H1 (cell line): ENCODE measurements around the gene RSPO3. TPM values are rescaled to one million over a fixed set of nuclear protein-coding genes. Genes with fewer than 3 reads are reported as not detected.

Experiments
- CTCF ChIA-PET: fragments of 300-600 bp; sonication (Branson Sonifier 250); formaldehyde crosslinking; loops from one replicate; lab custom pipeline; 2021; ENCODE audit not compliant: partially characterized antibody; lab: Charles Lee
- POLR2A ChIA-PET: fragments of 300-600 bp; sonication (Branson Sonifier 250); formaldehyde crosslinking; loops from one replicate; lab custom pipeline; 2021; ENCODE audit warnings: inconsistent platforms; ENCODE audit not compliant: partially characterized antibody; lab: Charles Lee
- DNase-seq, 2 experiments: peaks; one replicate each; pipeline versions ENCODE4 v3.0.0 to v3.0.0-alpha.2; 2010 to 2022; ENCODE audit warnings: low spot score in 2 of 2, low read depth in 1 of 2, mixed read lengths in 1 of 2
- FAIRE-seq: peaks from 2 replicates; lab custom pipeline; 2011; peaks lifted over from hg19 to GRCh38; lab: Jason Lieb, UNC
- H2AFZ ChIP-seq: 2 replicates; pipeline ENCODE4 v1.8.1; 2012; ENCODE audit warnings: low read length, inconsistent platforms
- H2AK5ac ChIP-seq: 2 replicates; pipeline ENCODE4 v1.6.1; 2013; ENCODE audit warnings: low read depth, low read length
- H2BK120ac ChIP-seq: replicated peaks from 2 replicates; pipeline ENCODE3; 2013; ENCODE audit warnings: low read depth, low read length, inconsistent platforms
- H2BK12ac ChIP-seq: 2 replicates; pipeline ENCODE4 v1.6.1; 2013; ENCODE audit warnings: low read depth, low read length
- H2BK15ac ChIP-seq: 2 replicates; pipeline ENCODE4 v1.6.1; 2013; ENCODE audit warnings: low read length
- H2BK20ac ChIP-seq: 2 replicates; pipeline ENCODE4 v1.6.1; 2013; ENCODE audit warnings: low read length
- H2BK5ac ChIP-seq: 2 replicates; pipeline ENCODE4 v1.6.1; 2013; ENCODE audit warnings: low read depth, low read length
- H3K14ac ChIP-seq: 2 replicates; pipeline ENCODE4 v1.6.1; 2013; ENCODE audit warnings: inconsistent platforms; ENCODE audit not compliant: insufficient read length
- H3K18ac ChIP-seq: 2 replicates; pipeline ENCODE4 v1.6.1; 2013; ENCODE audit warnings: low read length; ENCODE audit errors: extremely low read depth
- H3K23ac ChIP-seq: 2 replicates; pipeline ENCODE4 v1.6.1; 2013; ENCODE audit warnings: inconsistent platforms; ENCODE audit not compliant: insufficient read length
- H3K23me2 ChIP-seq: 2 replicates; pipeline ENCODE4 v1.6.1; 2013; ENCODE audit warnings: low read depth, low read length
- H3K27ac ChIP-seq: 2 replicates; pipeline ENCODE4 v1.6.1; 2011; ENCODE audit warnings: low read depth, low read length, inconsistent platforms
- H3K27me3 ChIP-seq, 4 experiments: replicated peaks in 1 of 4; 1 replicate in 1 of 4; 2 replicates in 3 of 4; pipeline versions ENCODE4 v1.6.1 to v1.8.1; 2011 to 2013; ENCODE audit warnings: low read length in 3 of 4, mild to moderate bottlenecking in 3 of 4, inconsistent platforms in 2 of 4, mixed read lengths in 2 of 4, moderate library complexity in 1 of 4; ENCODE audit not compliant: control insufficient read depth in 3 of 4, insufficient read depth in 3 of 4; ENCODE audit errors: extremely low read depth in 1 of 4
- H3K36me3 ChIP-seq, 4 experiments: 2 replicates each; pipeline versions ENCODE4 v1.6.1 to v1.8.1; 2011 to 2013; ENCODE audit warnings: mild to moderate bottlenecking in 4 of 4, low read length in 3 of 4, moderate library complexity in 2 of 4, control low read depth in 1 of 4, inconsistent platforms in 1 of 4; ENCODE audit not compliant: insufficient read depth in 4 of 4, control insufficient read depth in 2 of 4
- H3K4ac ChIP-seq: replicated peaks from 2 replicates; pipeline ENCODE3; 2013; ENCODE audit warnings: low read length, low read depth, mixed read lengths, inconsistent platforms; ENCODE audit not compliant: insufficient read length
- H3K4me1 ChIP-seq, 4 experiments: replicated peaks in 1 of 4; 1 replicate in 1 of 4; 2 replicates in 3 of 4; pipeline versions ENCODE4 v1.6.1 to v1.8.1; 2011 to 2013; ENCODE audit warnings: low read length in 3 of 4, inconsistent platforms in 2 of 4, mixed read lengths in 1 of 4; ENCODE audit not compliant: insufficient read depth in 4 of 4, control insufficient read depth in 3 of 4
- H3K4me2 ChIP-seq, 2 experiments: 2 replicates each; pipeline versions ENCODE4 v1.6.1 to v1.8.1; 2011 to 2013; ENCODE audit warnings: low read depth in 2 of 2, low read length in 2 of 2, control low read depth in 1 of 2, inconsistent platforms in 1 of 2, mild to moderate bottlenecking in 1 of 2; ENCODE audit not compliant: insufficient read depth in 1 of 2
- H3K4me3 ChIP-seq, 4 experiments: fragments of 200-600, 300-600 bp in 1 of 4; sonication (generic), shearing (Covaris generic), sonication (Bioruptor Twin) in 1 of 4; 2 replicates each; pipeline versions ENCODE4 v1.5.1 to v1.8.1; 2011 to 2016; ENCODE audit warnings: low read length in 4 of 4, low read depth in 3 of 4, control low read depth in 2 of 4, inconsistent platforms in 2 of 4, mild to moderate bottlenecking in 2 of 4, mixed read lengths in 1 of 4, moderate library complexity in 1 of 4; ENCODE audit not compliant: insufficient read depth in 2 of 4; ENCODE audit errors: extremely low read depth in 1 of 4
- H3K56ac ChIP-seq: replicated peaks from 2 replicates; pipeline ENCODE3; 2013; ENCODE audit warnings: low read depth, mild to moderate bottlenecking, mixed read lengths, low read length, inconsistent platforms; ENCODE audit not compliant: insufficient read length
- H3K79me1 ChIP-seq: 2 replicates; pipeline ENCODE4 v1.6.1; 2013; ENCODE audit warnings: low read depth, low read length, control low read depth
- H3K79me2 ChIP-seq, 2 experiments: 2 replicates each; pipeline versions ENCODE4 v1.6.1 to v1.8.1; 2012 to 2013; ENCODE audit warnings: low read length in 2 of 2, mild to moderate bottlenecking in 2 of 2, inconsistent platforms in 1 of 2; ENCODE audit not compliant: insufficient read depth in 2 of 2, control insufficient read depth in 1 of 2
- H3K9ac ChIP-seq, 4 experiments: replicated peaks in 1 of 4; 1 replicate in 1 of 4; 2 replicates in 3 of 4; pipeline versions ENCODE4 v1.6.1 to v1.8.1; 2011 to 2013; ENCODE audit warnings: low read depth in 3 of 4, low read length in 3 of 4, control low read depth in 2 of 4, mild to moderate bottlenecking in 2 of 4, moderate library complexity in 2 of 4, inconsistent platforms in 1 of 4; ENCODE audit errors: extremely low read depth in 1 of 4
- H3K9me3 ChIP-seq, 2 experiments: 2 replicates each; pipeline versions ENCODE4 v1.6.1 to v1.8.1; 2012 to 2013; ENCODE audit warnings: mild to moderate bottlenecking in 2 of 2, moderate library complexity in 2 of 2, control low read depth in 1 of 2, inconsistent platforms in 1 of 2, low read depth in 1 of 2, low read length in 1 of 2, mixed read lengths in 1 of 2; ENCODE audit not compliant: insufficient read depth in 2 of 2
- H4K20me1 ChIP-seq, 2 experiments: replicated peaks in 1 of 2; 2 replicates each; pipeline versions ENCODE3 to v1.8.1; 2011 to 2013; ENCODE audit warnings: inconsistent platforms in 2 of 2, low read length in 2 of 2, mild to moderate bottlenecking in 1 of 2; ENCODE audit not compliant: insufficient read depth in 2 of 2, control insufficient read depth in 1 of 2
- H4K5ac ChIP-seq: 2 replicates; pipeline ENCODE4 v1.6.1; 2013; ENCODE audit warnings: low read length, low read depth, mixed read lengths, inconsistent platforms; ENCODE audit not compliant: insufficient read length
- H4K8ac ChIP-seq: 2 replicates; pipeline ENCODE4 v1.8.0; 2013; ENCODE audit warnings: mild to moderate bottlenecking, moderate library complexity, low read length, inconsistent platforms; ENCODE audit not compliant: insufficient read depth; ENCODE audit errors: extremely low read depth
- H4K91ac ChIP-seq: replicated peaks from 2 replicates; pipeline ENCODE3; 2013; ENCODE audit warnings: low read length, mixed read lengths, inconsistent platforms; ENCODE audit not compliant: insufficient read length
- CBX5 ChIP-seq: fragments of 300-800, 300-1000 bp; sonication (generic); IDR thresholded peaks from 2 replicates; pipeline ENCODE4 v1.7.1; 2016; ENCODE audit warnings: antibody characterized with exemption, low read length, low read depth
- RAD21 ChIP-seq, 2 experiments: IDR thresholded peaks in 1 of 2; conservative IDR thresholded peaks in 1 of 2; 2 replicates each; pipeline ENCODE4 v1.6.1; 2011; ENCODE audit warnings: low read depth in 2 of 2, low read length in 2 of 2, improper control_type of control experiment in 1 of 2, inconsistent platforms in 1 of 2, mild to moderate bottlenecking in 1 of 2, moderate library complexity in 1 of 2
- WGBS, 2 experiments: shearing (Covaris generic) in 1 of 2; methylation state at CpG; one replicate each; pipeline versions ENCODE4 v1.1.6 to v1.1.7; 2013 to 2015; ENCODE audit warnings: low lambda C conversion rate in 2 of 2, mixed read lengths in 2 of 2, inconsistent platforms in 1 of 2, low coverage in 1 of 2, missing lambda C conversion rate in 1 of 2; ENCODE audit not compliant: insufficient replicate concordance in 2 of 2, insufficient coverage in 1 of 2, insufficient read length in 1 of 2; ENCODE audit errors: extremely low coverage in 1 of 2, missing lambda C conversion rate in 1 of 2; 5-methylcytosine and 5-hydroxymethylcytosine counted together
- polyA plus RNA-seq, 7 experiments: library from polyadenylated mRNA; depleted of rRNA in 3 of 7; stranded (reverse) in 5 of 7; unstranded in 2 of 7; fragments of >200 nt in 5 of 7; fragments of 200-250 nt in 2 of 7; gene quantifications; 1 replicate in 5 of 7; 2 replicates in 1 of 7; 4 replicates in 1 of 7; pipeline versions ENCODE4 v1.2.1 to v1.2.3, GENCODE V29; 2011 to 2013; ENCODE audit warnings: missing spikeins in 2 of 7, mixed read lengths in 2 of 7
- total RNA-seq: library from RNA; stranded (reverse); fragmentation: NEBNext Ultra II Directional; extraction: Animal tissue kit (Norgen Biotek cat#: 25700); gene quantifications from 2 replicates; pipeline ENCODE4 v1.2.1, GENCODE V29; 2021
- TF ChIP-seq, protein P1 (sequence below), 3 experiments: IDR thresholded peaks; 1 replicate in 2 of 3; 2 replicates in 1 of 3; pipeline versions ENCODE4 v1.5.1 to v1.6.1; 2011; ENCODE audit warnings: low read length in 3 of 3, mild to moderate bottlenecking in 3 of 3, inconsistent platforms in 2 of 3, low read depth in 1 of 3, moderate library complexity in 1 of 3; ENCODE audit not compliant: insufficient read depth in 1 of 3; ENCODE audit errors: control extremely low read depth in 1 of 3

The RSPO3 gene
- total and polyA plus RNA-seq, 2 of the 8 experiments (the other 6 are each of a cell fraction or from before 2014, with no cell fraction given): not detected

DNA sequence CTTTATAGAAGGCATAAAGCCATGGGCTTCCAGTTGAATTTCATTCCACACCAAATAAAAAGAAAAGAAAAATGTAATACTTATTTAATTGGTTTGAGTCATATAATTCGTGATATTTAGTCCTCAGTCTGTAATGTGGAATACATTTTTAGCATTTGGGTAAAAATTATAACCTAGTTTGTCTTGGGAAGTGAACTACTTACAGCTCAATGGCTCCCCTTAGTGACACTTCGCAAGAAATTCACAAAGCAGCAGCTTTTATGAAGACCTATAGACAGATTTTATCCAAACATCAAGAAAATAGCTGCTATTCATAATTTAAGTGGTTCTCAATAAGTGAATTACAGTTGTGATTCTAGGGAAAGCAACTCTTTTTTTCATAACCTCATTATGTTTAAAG, 72.1 kb downstream of the RSPO3 start:
- Histone ChIP-seq H2BK20ac (no peak overlapping the region), H3K23ac (no peak overlapping the region), H4K8ac (no peak overlapping the region), H3K4ac (no peak overlapping the region), H3K4me1 (no peaks in the 10 kb centered on the region), H2BK5ac (no peak overlapping the region), H3K79me2 (no peaks in the 10 kb centered on the region), H2BK15ac (no peak overlapping the region), H3K9ac (no peak overlapping the region), H4K5ac (no peak overlapping the region), H3K4me2 (no peak overlapping the region), H4K20me1 (no peaks in the 10 kb centered on the region), H2AK5ac (no peak overlapping the region), H2BK120ac (no peak overlapping the region), H3K9me3 (no peaks in the 10 kb centered on the region), H3K14ac (no peak overlapping the region), H3K4me3 (no peak overlapping the region), H3K18ac (no peak overlapping the region), H4K91ac (no peak overlapping the region), H3K27ac (no peak overlapping the region), H3K56ac (no peak overlapping the region), H2AFZ (no peak overlapping the region), H3K27me3 (no peaks in the 10 kb centered on the region), H3K36me3 (no peaks in the 10 kb centered on the region), H2BK12ac (no peak overlapping the region), H3K79me1 (no peaks in the 10 kb centered on the region), H3K23me2 (no peaks in the 10 kb centered on the region)
- TF ChIP-seq, protein P1, sequence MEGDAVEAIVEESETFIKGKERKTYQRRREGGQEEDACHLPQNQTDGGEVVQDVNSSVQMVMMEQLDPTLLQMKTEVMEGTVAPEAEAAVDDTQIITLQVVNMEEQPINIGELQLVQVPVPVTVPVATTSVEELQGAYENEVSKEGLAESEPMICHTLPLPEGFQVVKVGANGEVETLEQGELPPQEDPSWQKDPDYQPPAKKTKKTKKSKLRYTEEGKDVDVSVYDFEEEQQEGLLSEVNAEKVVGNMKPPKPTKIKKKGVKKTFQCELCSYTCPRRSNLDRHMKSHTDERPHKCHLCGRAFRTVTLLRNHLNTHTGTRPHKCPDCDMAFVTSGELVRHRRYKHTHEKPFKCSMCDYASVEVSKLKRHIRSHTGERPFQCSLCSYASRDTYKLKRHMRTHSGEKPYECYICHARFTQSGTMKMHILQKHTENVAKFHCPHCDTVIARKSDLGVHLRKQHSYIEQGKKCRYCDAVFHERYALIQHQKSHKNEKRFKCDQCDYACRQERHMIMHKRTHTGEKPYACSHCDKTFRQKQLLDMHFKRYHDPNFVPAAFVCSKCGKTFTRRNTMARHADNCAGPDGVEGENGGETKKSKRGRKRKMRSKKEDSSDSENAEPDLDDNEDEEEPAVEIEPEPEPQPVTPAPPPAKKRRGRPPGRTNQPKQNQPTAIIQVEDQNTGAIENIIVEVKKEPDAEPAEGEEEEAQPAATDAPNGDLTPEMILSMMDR (IDR thresholded peaks at IDR 0.05; ENCODE audit: control extremely low read depth in 1 of 3, insufficient read depth in 1 of 3, low read depth in 1 of 3, low read length in 3 of 3): peak in 2 of 3 experiments; percentile 42 to 44; a peak in 2 of 4 replicates
- TF ChIP-seq CBX5: no peak
- TF ChIP-seq RAD21 (IDR thresholded peaks at IDR 0.05 in 1 of 2, conservative IDR thresholded peaks at IDR 0.05 in 1 of 2; ENCODE audit: low read depth in 2 of 2, low read length in 2 of 2): peak; percentile 72 to 75
- ChIA-PET CTCF (interaction anchor here (0.6 to 2.8 kb wide), 22 partner anchors 8 to 1126 kb away, joined by 3 to 13 read pairs (median 4); no protein-coding TSS in a partner anchor), POLR2A (no interaction called here)
- WGBS, 2 experiments: 27% methylated on average over 2 of the region's 2 CpGs; no CpG with 5 or more reads in 1 of the 2 experiments
- FAIRE-seq (no peak), DNase-seq (no peak)
